A673 (cell line): ENCODE results near the gene PRPF38B. TPM values are rescaled to one million over a fixed set of nuclear protein-coding genes. Genes with fewer than 3 reads are reported as not detected.
"Not testable (repeated sequence)": the region's sequence is repeated elsewhere in the genome, so short reads cannot be mapped to it uniquely, and the experiment has no call there.

ENCODE experiments used
- BruUV-seq: library from RNA; stranded (reverse); fragments of 400-500 nt; replicated peaks from 2 replicates; lab custom pipeline; 2021; lab: Mats Ljungman, UMichigan
- CTCF ChIA-PET: fragments of 300-600 bp; sonication (Branson Sonifier 250); formaldehyde crosslinking; loops from one replicate; lab custom pipeline; 2022; ENCODE audit warnings: antibody characterized with exemption; lab: Charles Lee
- POLR2A ChIA-PET: fragments of 300-600 bp; sonication (Branson Sonifier 250); formaldehyde crosslinking; loops from one replicate; lab custom pipeline; 2022; ENCODE audit warnings: antibody characterized with exemption; ENCODE audit not compliant: low non-redundant PET; lab: Charles Lee
- DNase-seq: peaks from one replicate; pipeline ENCODE4 v3.0.0-alpha.2; 2015; ENCODE audit warnings: low spot score
- H3K27ac ChIP-seq: fragments of 200-600 bp; sonication (generic); 2 replicates; pipeline ENCODE4 v1.5.1; 2016; ENCODE audit warnings: mixed run types, low read depth, mild to moderate bottlenecking, mixed read lengths, antibody characterized with exemption, low read length; ENCODE audit not compliant: poor library complexity, severe bottlenecking
- H3K27me3 ChIP-seq: fragments of 200-600 bp; sonication (generic); replicated peaks from 2 replicates; pipeline ENCODE4 v1.6.1; 2017; ENCODE audit warnings: mixed run types, low read depth, mild to moderate bottlenecking, mixed read lengths, antibody characterized with exemption, low read length; ENCODE audit not compliant: insufficient read depth, poor library complexity
- H3K36me3 ChIP-seq: fragments of 200-600 bp; sonication (generic); 2 replicates; pipeline ENCODE4 v1.6.1; 2016; ENCODE audit warnings: mixed run types, mild to moderate bottlenecking, mixed read lengths, antibody characterized with exemption, low read length; ENCODE audit not compliant: insufficient read depth, poor library complexity, severe bottlenecking
- H3K4me1 ChIP-seq: fragments of 200-600 bp; sonication (generic); 2 replicates; pipeline ENCODE4 v1.6.1; 2017; ENCODE audit warnings: mixed run types, mild to moderate bottlenecking, mixed read lengths, antibody characterized with exemption, low read length; ENCODE audit not compliant: insufficient read depth, poor library complexity, severe bottlenecking
- H3K4me3 ChIP-seq: fragments of 200-600 bp; sonication (generic); 2 replicates; pipeline ENCODE4 v1.5.1; 2016; ENCODE audit warnings: low read depth, mixed run types, mild to moderate bottlenecking, mixed read lengths, low read length; ENCODE audit not compliant: poor library complexity, severe bottlenecking
- H3K9me3 ChIP-seq: fragments of 200-600 bp; sonication (generic); 2 replicates; pipeline ENCODE4 v1.6.1; 2016; ENCODE audit warnings: mixed run types, low read depth, mild to moderate bottlenecking, mixed read lengths, antibody characterized with exemption, low read length; ENCODE audit not compliant: poor library complexity, severe bottlenecking
- CTCF ChIP-seq: fragments of 300-800, 200-600 bp; sonication (generic); conservative IDR thresholded peaks from 2 replicates; pipeline ENCODE4 v1.5.1; 2017; ENCODE audit warnings: low read depth, mild to moderate bottlenecking, antibody characterized with exemption, low read length, moderate library complexity, mixed read lengths
- EZH2 ChIP-seq: fragments of 200-600 bp; sonication (generic); IDR thresholded peaks from 2 replicates; pipeline ENCODE4 v1.6.1; 2017; ENCODE audit warnings: borderline replicate concordance, low read depth, mild to moderate bottlenecking, mixed read lengths, antibody characterized with exemption, low read length; ENCODE audit not compliant: poor library complexity, severe bottlenecking
- intact Hi-C: fragments of 100-400 bp; cut with micrococcal nuclease; formaldehyde crosslinking; loops from one replicate; pipeline ENCODE4 v1.10.0; 2022; ENCODE audit not compliant: unreplicated experiment
- total RNA-seq: library from RNA; stranded (reverse); gene quantifications from 2 replicates; pipeline ENCODE4 v1.2.3, GENCODE V29; 2021

Gene PRPF38B
- total RNA-seq, 1 experiment from 2014 or later, result 59.5 TPM

GRCh38 chr1:108665771-108666170, 26.3 kb upstream of the PRPF38B start:
- H3K9me3 ChIP-seq, result no peaks in the 10 kb centered on the region
- CTCF ChIA-PET, result no interaction called here

GRCh38 chr1:108667422-108667821, 24.7 kb upstream of the PRPF38B start:
- DNase-seq, H3K36me3 ChIP-seq, BruUV-seq, H3K4me3 ChIP-seq, H3K27ac ChIP-seq, H3K4me1 ChIP-seq, CTCF ChIA-PET, intact Hi-C loops, H3K27me3 ChIP-seq, H3K9me3 ChIP-seq, POLR2A ChIA-PET: not testable (repeated sequence)

More at GRCh38 chr1:108665771-108666170, 26.3 kb upstream of the PRPF38B start:
- H3K36me3 ChIP-seq, result no peaks in the 10 kb centered on the region
- TF ChIP-seq CTCF (no peak), EZH2 (no peak)
- H3K27ac ChIP-seq, result no peak overlapping the region
- no peak overlapping the region for H3K4me3 ChIP-seq
- intact Hi-C loops, result no loop called here
- DNase-seq, result no peak
- no TSS peak for BruUV-seq
- no peaks in the 10 kb centered on the region for H3K27me3 ChIP-seq
- peaks cover 8% of the 10 kb centered on the region for H3K4me1 ChIP-seq
- POLR2A ChIA-PET, result no interaction called here

- ChIA-PET POLR2A (no interaction called here), CTCF (no interaction called here)
- H3K27ac ChIP-seq, result no peak overlapping the region
- H3K4me3 ChIP-seq, result no peak overlapping the region
- intact Hi-C loops, result no loop called here
- no peaks in the 10 kb centered on the region for H3K27me3 ChIP-seq
- TF ChIP-seq CTCF, result no peak
- TF ChIP-seq EZH2, result no peak
- DNase-seq, result no peak
- no peaks in the 10 kb centered on the region for H3K9me3 ChIP-seq
- no TSS peak for BruUV-seq
- no peaks in the 10 kb centered on the region for H3K4me1 ChIP-seq
- no peaks in the 10 kb centered on the region for H3K36me3 ChIP-seq
Measured at GRCh38 chr1:108668777-108669176, 23.3 kb upstream of the PRPF38B start.

DNA sequence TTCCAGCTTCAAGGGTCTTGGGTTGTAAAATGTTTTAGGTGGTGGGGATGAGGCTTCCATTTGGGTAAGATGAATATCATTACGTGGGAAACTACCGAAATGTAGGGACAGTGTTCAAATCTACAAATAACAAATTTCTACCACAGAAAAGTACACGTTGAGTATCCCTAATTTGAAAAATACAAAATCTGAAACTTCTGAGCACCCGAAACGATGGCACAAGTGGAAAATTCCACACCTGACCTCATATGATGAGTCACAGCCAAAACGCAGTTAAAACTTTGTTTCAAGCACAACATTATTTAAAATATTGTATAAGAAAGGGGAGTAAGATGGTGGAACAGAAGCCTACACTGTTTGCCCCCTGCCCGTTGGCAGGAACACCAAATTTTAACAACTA, 22.4 kb upstream of the PRPF38B start:
- no peak for TF ChIP-seq CTCF
- no peak for TF ChIP-seq EZH2
- Histone ChIP-seq H3K4me1 (no peaks in the 10 kb centered on the region), H3K4me3 (no peak overlapping the region), H3K27me3 (no peaks in the 10 kb centered on the region), H3K9me3 (no peaks in the 10 kb centered on the region), H3K27ac (no peak overlapping the region), H3K36me3 (no peaks in the 10 kb centered on the region)
- intact Hi-C loops, result no loop called here
- DNase-seq, result no peak
- CTCF ChIA-PET, result no interaction called here
- POLR2A ChIA-PET, result no interaction called here
- no TSS peak for BruUV-seq
